GM18873 (cell line): Measurements from ENCODE around the gene EML1.

Experiments
- ATAC-seq: cut with Tn5 transposase; IDR thresholded peaks from one replicate; pipeline ENCODE4 v1.9.1; 2021; ENCODE audit warnings: mild to moderate bottlenecking, moderate library complexity, moderate number of reproducible peaks; ENCODE audit not compliant: unreplicated experiment, low FRiP score

The EML1 gene

GRCh38 chr14:99777951-99778350 is 15.3 kb upstream of the EML1 start:
- ATAC-seq, result no peak

- no peak for ATAC-seq
Measured at GRCh38 chr14:99779751-99780150, 13.5 kb upstream of the EML1 start.

DNA sequence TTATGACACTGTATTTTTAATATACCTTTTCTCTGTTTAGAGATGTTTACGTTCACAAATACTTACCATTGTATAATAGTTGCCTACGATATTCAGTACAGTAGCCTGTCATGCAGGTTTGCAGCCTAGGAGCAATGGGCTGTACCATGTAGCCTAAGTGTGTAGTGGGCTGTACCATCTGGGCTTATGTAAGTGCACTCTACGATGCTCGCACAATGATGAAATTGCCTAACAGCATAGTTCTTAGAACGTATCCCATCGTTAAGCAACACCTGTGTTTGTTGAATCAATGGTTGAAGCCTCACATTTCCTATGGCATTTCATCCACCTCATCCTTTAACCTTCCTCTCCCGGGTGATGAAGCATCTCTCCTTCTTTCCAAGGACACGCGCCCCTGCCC is 12.5 kb upstream of the EML1 start:
- no peak for ATAC-seq

DNA sequence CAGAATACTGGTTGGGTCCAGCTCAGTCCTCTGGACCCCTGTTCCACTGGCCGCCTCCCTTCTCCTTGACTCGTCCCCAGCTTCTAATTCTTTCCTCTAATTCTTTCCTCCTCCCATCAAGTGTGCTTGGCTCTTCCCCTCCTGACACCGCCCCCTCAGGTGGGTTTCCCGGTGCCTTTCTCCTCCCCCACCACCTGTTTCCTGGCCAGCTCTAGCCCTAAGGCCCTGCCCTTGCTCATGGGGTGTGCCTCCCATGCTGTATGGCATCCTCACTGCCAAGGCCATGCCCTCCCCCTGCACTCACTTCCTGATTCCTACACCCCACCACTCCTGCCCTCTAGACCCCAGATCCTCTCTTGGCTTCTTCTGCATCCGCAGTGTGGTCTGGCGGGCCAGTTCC is 12.1 kb upstream of the EML1 start:
- no peak for ATAC-seq

DNA sequence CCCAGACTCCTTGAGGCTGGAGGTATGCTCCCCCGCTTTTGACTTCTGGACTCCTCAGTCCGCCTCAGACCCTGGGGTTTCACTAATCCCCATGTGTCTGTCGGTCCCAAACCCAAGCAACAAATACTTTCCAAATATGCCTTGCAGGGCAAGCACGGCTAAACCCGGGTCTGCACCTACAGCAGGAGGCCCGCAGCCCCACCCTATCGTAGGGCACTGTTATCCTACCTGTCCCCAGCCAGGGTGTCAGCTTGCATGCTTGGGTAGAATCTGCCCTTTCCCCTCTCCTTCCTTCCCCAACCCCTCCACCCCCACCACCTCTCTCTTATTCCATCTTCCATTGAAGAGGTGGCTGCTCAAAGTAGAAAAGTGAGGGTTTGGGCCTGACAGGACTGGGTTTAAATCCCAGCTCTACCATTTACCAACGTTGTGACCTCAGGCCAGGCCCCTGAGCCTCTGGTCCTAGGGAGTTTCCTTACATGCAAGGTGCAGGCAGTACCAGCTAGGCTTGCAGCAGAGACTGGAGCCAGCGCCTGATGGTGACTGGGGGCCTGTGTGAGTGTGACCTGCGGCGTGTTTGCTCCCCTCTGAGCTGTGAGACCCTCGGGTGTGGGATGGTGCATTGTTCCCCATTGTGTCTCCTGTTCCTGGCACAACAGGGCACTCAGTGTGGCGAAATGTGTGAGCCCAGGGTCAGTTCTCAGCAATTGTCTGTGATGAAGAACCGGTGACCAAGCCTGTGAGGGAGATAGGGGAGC is 11.2 kb upstream of the EML1 start:
- ATAC-seq, result no peak

GRCh38 chr14:99784508-99784907 is 8.7 kb upstream of the EML1 start:
- ATAC-seq, result no peak

GRCh38 chr14:99785426-99785825 is 7.8 kb upstream of the EML1 start:
- no peak for ATAC-seq

DNA sequence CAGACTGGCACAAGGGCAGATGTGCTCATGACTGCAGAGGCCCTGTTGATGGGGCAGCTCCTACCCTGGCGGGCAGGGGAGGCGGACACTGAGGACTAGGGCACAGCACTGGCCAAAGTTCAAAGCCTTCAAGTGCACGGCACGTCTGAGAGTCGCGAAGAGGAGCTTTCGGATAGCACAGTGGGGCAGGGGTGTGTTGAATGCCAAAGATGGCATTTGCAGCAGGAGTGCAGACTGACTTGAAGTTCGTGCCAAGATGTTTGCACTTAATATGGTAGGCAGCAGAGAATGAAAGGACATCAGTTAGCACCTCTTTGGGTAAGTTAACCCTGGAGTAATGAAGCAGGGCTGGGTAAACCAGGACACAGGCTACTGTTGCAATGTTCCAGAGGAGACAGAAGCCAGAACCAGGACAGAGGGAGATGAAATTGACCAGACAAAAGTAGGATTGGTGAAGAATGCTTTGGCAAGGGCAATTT is 6.7 kb upstream of the EML1 start:
- no peak for ATAC-seq

DNA sequence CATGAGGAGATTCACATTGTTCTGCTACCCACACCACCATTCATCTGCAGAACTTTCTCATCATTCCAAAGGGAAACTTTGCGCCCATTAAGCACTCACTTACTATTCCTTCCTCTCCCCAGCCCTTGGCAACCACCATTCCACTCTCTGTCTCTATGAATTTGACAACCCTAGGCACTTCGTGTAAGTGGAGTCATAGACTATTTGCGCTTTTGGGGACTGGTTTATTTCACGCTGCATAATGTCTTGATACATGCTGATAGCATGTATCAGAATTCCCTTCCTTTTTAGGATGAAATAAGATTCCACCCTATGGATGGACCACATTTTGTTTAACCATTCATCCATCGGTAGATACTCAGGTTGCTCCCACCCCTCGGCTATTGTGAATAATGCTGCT is 4.5 kb upstream of the EML1 start:
- ATAC-seq, result no peak

- no peak for ATAC-seq
Measured at GRCh38 chr14:99789581-99789980, 3.6 kb upstream of the EML1 start.

DNA sequence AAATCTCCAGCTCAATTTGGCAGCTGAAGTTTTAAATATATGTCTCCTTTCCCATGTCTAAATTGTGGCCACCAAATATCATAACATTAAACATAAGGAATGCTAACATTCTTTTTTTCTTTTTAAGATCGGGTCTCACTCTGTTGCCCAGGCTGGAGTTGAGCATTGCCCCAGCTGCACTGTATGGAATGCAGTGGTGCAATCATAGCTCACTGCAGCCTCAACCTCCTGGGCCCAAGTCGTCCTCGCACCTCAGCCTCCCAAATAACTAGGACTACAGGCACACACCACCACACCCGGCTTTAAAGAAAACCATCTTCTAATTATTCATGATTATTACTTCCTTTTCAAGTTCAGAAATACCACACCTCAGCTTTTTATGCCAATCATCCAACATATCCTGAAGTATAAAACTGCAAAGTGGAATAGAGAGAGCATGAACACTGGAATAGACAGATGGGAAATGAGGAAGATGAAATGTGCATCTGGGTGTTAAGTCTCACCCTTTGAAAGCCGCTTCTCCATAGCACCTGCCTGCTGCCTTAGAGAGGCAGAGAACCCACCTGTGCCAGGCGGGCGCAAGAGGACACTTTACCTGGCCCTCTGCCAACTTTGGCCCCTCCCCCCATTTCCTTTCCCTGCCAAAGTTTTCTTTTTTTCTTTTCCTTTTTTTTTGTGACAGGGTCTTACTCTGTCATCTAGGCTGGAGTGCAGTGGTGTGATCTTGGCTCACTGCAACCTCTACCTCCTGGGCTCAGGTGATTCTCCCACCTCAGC is 2.8 kb upstream of the EML1 start:
- no peak for ATAC-seq

DNA sequence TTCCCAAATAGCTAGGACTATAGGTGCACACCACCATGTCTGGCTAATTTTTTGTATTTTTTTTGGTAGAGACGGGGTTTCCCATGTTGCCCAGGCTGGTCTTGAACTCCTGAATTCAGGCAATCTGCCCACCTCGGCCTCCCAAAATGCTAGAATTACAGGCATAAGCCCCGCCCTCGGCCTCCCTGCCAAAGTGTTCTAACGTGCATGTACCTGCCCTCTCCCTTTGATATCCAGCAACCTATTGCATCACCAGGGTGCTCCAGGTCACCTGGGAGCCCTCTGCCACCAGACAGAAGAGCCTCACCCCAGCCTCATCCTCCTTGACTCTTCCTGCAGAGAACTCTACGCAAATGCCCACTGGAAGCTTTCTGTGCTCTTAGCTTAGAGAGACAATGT is 2.2 kb upstream of the EML1 start:
- ATAC-seq, result no peak

- no peak for ATAC-seq
Measured at GRCh38 chr14:99791476-99792209, 1.6 kb upstream of the EML1 start.

- no peak for ATAC-seq
Measured at GRCh38 chr14:99792210-99792535, 1.0 kb upstream of the EML1 start.

GRCh38 chr14:99792551-99793212 is 531 bp upstream of the EML1 start:
- no peak for ATAC-seq

GRCh38 chr14:99794151-99794780 is 1.1 kb downstream of the EML1 start:
- no peak for ATAC-seq

DNA sequence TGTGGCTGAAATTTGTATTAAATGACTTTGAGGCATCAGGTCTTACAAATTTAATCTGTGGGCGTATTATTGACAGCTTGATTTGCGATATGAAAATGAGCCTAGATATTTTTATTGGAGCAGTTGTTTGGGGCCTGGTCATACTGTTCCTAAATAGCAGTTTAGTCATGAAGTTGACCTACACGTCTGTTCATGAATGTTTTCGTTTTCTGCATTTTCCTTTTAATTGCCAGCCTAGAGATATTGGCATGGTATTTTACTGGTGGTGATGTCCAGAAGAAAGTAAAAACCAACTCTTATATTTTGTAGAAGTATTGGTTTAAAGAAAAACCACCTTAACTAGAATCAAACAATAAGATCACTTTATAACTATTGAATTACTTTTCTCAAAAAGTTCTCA is 1.8 kb downstream of the EML1 start:
- no peak for ATAC-seq

- no peak for ATAC-seq
Measured at GRCh38 chr14:99797231-99797630, 4.0 kb downstream of the EML1 start.

DNA sequence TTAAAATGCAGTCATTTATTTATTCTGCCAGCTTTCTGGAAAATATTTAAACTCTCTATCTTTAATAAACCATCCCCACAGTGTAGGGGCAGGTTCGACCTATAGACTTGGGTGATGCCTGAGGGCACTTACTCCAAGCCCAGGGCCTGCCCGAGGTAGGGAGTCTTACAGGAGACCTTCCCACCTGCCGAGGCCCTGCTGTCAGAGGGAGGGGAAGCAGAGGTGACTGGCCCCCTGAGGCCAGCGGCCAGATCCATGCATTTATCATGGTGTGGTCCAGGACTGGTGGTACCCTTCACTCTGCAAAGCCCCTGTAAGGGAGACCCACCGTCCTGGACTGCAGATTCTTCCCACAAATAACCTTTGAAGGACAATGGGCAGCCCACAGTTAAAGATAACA is 7.6 kb downstream of the EML1 start:
- ATAC-seq, result no peak

GRCh38 chr14:99802301-99803105 is 9.3 kb downstream of the EML1 start:
- ATAC-seq, result no peak
